CD14-positive monocyte (primary cell): ENCODE results near the gene USP28. TPM values are rescaled to one million over a fixed set of nuclear protein-coding genes. Genes with fewer than 3 reads are reported as not detected.

Source experiments
- DNase-seq, 3 donors: peaks; one replicate each; pipeline ENCODE4 v3.0.0-alpha.2; 2011 to 2022
- H2AFZ ChIP-seq: 2 replicates; pipeline ENCODE4 v1.6.0; 2012; ENCODE audit warnings: mild to moderate bottlenecking, low read depth, low read length, inconsistent platforms; ENCODE audit not compliant: insufficient read depth, poor library complexity, severe bottlenecking
- H3K27ac ChIP-seq, 2 donors: 1 replicate in 1 of 2; 2 replicates in 1 of 2; pipeline ENCODE4 v1.5.1; 2012 to 2013; ENCODE audit warnings: low read length in 2 of 2, control low read depth in 1 of 2, inconsistent platforms in 1 of 2, low read depth in 1 of 2, mild to moderate bottlenecking in 1 of 2
- H3K27me3 ChIP-seq, 2 donors: one replicate each; pipeline versions ENCODE4 v1.6.0 to v1.6.1; 2011 to 2013; ENCODE audit warnings: low read length in 2 of 2; ENCODE audit not compliant: control insufficient read depth in 2 of 2, insufficient read depth in 2 of 2
- H3K36me3 ChIP-seq, 2 donors: replicated peaks in 1 of 2; 1 replicate in 1 of 2; 2 replicates in 1 of 2; pipeline versions ENCODE4 v1.5.1 to v1.6.1; 2012 to 2013; ENCODE audit warnings: low read length in 2 of 2, control low read depth in 1 of 2, inconsistent platforms in 1 of 2, mild to moderate bottlenecking in 1 of 2; ENCODE audit not compliant: insufficient read depth in 2 of 2, control insufficient read depth in 1 of 2
- H3K4me1 ChIP-seq, 2 donors: 1 replicate in 1 of 2; 2 replicates in 1 of 2; pipeline versions ENCODE4 v1.5.1 to v1.6.1; 2012 to 2013; ENCODE audit warnings: low read length in 2 of 2, control low read depth in 1 of 2, inconsistent platforms in 1 of 2, mild to moderate bottlenecking in 1 of 2, moderate library complexity in 1 of 2; ENCODE audit not compliant: insufficient read depth in 2 of 2, control insufficient read depth in 1 of 2
- H3K4me2 ChIP-seq: replicated peaks from 2 replicates; pipeline ENCODE3; 2012; ENCODE audit warnings: low read length, moderate library complexity, mild to moderate bottlenecking; ENCODE audit not compliant: poor library complexity, severe bottlenecking; ENCODE audit errors: extremely low read depth
- H3K4me3 ChIP-seq, 3 experiments: fragments of 200-600 bp in 1 of 3; sonication (generic) in 1 of 3; replicated peaks in 1 of 3; 1 replicate in 2 of 3; 2 replicates in 1 of 3; pipeline ENCODE4 v1.5.1; 2011 to 2013; ENCODE audit warnings: low read length in 3 of 3, mild to moderate bottlenecking in 3 of 3, control low read depth in 2 of 3, low read depth in 2 of 3, inconsistent platforms in 1 of 3, moderate library complexity in 1 of 3
- H3K79me2 ChIP-seq: 2 replicates; pipeline ENCODE4 v1.6.0; 2012; ENCODE audit warnings: mild to moderate bottlenecking, control low read depth, inconsistent platforms, low read length, moderate library complexity; ENCODE audit not compliant: insufficient read depth
- H3K9ac ChIP-seq: 2 replicates; pipeline ENCODE4 v1.6.0; 2017; ENCODE audit warnings: low read length, mild to moderate bottlenecking; ENCODE audit not compliant: insufficient read depth, poor library complexity, severe bottlenecking
- H3K9me3 ChIP-seq, 2 donors: replicated peaks in 1 of 2; 1 replicate in 1 of 2; 2 replicates in 1 of 2; pipeline versions ENCODE4 v1.5.1 to v1.6.1; 2012 to 2013; ENCODE audit warnings: low read length in 2 of 2, control low read depth in 1 of 2; ENCODE audit not compliant: control insufficient read depth in 1 of 2, insufficient read depth in 1 of 2
- H4K20me1 ChIP-seq: 2 replicates; pipeline ENCODE4 v1.6.0; 2012; ENCODE audit warnings: mild to moderate bottlenecking, low read length, control low read depth, moderate library complexity; ENCODE audit not compliant: insufficient read depth
- H3K27ac Mint-ChIP-seq, 7 donors: one replicate each; pipeline ENCODE4 v1.8.0; 2020; ENCODE audit warnings: mild to moderate bottlenecking in 7 of 7, mixed read lengths in 7 of 7, moderate library complexity in 6 of 7, inconsistent platforms in 2 of 7
- H3K27me3 Mint-ChIP-seq, 3 donors: one replicate each; pipeline ENCODE4 v1.8.0; 2021 to 2022; ENCODE audit warnings: low read depth in 3 of 3, mild to moderate bottlenecking in 3 of 3, mixed read lengths in 3 of 3, moderate library complexity in 3 of 3, inconsistent platforms in 1 of 3
- H3K36me3 Mint-ChIP-seq, 2 donors: one replicate each; pipeline ENCODE4 v1.8.0; 2020; ENCODE audit warnings: mixed read lengths in 2 of 2, inconsistent platforms in 1 of 2, mild to moderate bottlenecking in 1 of 2
- H3K4me1 Mint-ChIP-seq: one replicate; pipeline ENCODE4 v1.8.0; 2020; ENCODE audit warnings: mild to moderate bottlenecking, mixed read lengths
- H3K4me3 Mint-ChIP-seq, 2 donors: one replicate each; pipeline ENCODE4 v1.8.0; 2020; ENCODE audit warnings: mild to moderate bottlenecking in 2 of 2, mixed read lengths in 2 of 2, moderate library complexity in 1 of 2
- H3K9me3 Mint-ChIP-seq, 7 donors: one replicate each; pipeline ENCODE4 v1.8.0; 2020 to 2022; ENCODE audit warnings: mixed read lengths in 7 of 7, mild to moderate bottlenecking in 6 of 7, moderate library complexity in 6 of 7, inconsistent platforms in 2 of 7
- CTCF ChIP-seq: fragments of 200-600 bp; IDR thresholded peaks from one replicate; pipeline ENCODE4 v1.8.0; 2022; ENCODE audit warnings: antibody characterized with exemption, mild to moderate bottlenecking
- WGBS: methylation state at CpG from one replicate; pipeline ENCODE4 v1.1.5; 2013; ENCODE audit warnings: missing lambda C conversion rate; ENCODE audit not compliant: insufficient coverage; 5-methylcytosine and 5-hydroxymethylcytosine counted together
- intact Hi-C, 2 donors: fragments of 100-400 bp; cut with micrococcal nuclease; formaldehyde crosslinking; loops; one replicate each; pipeline versions ENCODE4 v1.15.0 to v1.15.1; 2023
- polyA plus RNA-seq, 3 donors: library from polyadenylated mRNA; depleted of rRNA in 1 of 3; unstranded in 2 of 3; stranded (reverse) in 1 of 3; fragments of 300-500 nt in 2 of 3; fragments of >200 nt in 1 of 3; fragmentation: Illumina TruSeq in 2 of 3; gene quantifications; 1 replicate in 2 of 3; 2 replicates in 1 of 3; pipeline ENCODE4 v1.2.3, GENCODE V29; 2012 to 2021

USP28 gene
- polyA plus RNA-seq, 3 donors, result 13.4 to 21.9 (median 17.7) TPM

GRCh38 chr11:113833151-113833550, 42.2 kb downstream of the USP28 start:
- Histone ChIP-seq H3K4me2 (no peak overlapping the region), H3K4me1 (no peaks in the 10 kb centered on the region), H4K20me1 (no peaks in the 10 kb centered on the region), H3K36me3 (peaks cover 19 to 83% of the 10 kb centered on the region in 2 donors), H3K27ac (no peak overlapping the region), H3K79me2 (no peaks in the 10 kb centered on the region), H3K9ac (no peak overlapping the region), H3K27me3 (no peaks in the 10 kb centered on the region), H3K9me3 (no peaks in the 10 kb centered on the region), H3K4me3 (no peak overlapping the region), H2AFZ (no peak overlapping the region)
- no peak for DNase-seq
- no peak for TF ChIP-seq CTCF
- H3K27ac Mint-ChIP-seq, result no peak overlapping the region
- 95% methylated on average over 8 of the region's 8 CpGs for WGBS
- peaks cover 3% of the 10 kb centered on the region for H3K4me1 Mint-ChIP-seq
- H3K4me3 Mint-ChIP-seq, result no peak overlapping the region
- intact Hi-C loops, result no loop called here
- H3K9me3 Mint-ChIP-seq, result no peaks in the 10 kb centered on the region
- H3K36me3 Mint-ChIP-seq, result peaks cover 40 to 41% of the 10 kb centered on the region in 2 donors
- H3K27me3 Mint-ChIP-seq, result peaks cover 0 to 2% (median 0%) of the 10 kb centered on the region in 3 donors

- H3K9me3 Mint-ChIP-seq, result peaks cover 0 to 3% (median 0%) of the 10 kb centered on the region in 7 donors
- intact Hi-C loops, result no loop called here
- 40% methylated on average over 4 of the region's 4 CpGs for WGBS
- Histone ChIP-seq H3K27ac (no peak overlapping the region), H3K36me3 (peaks cover 29 to 83% of the 10 kb centered on the region in 2 donors), H3K9ac (no peak overlapping the region), H3K9me3 (no peaks in the 10 kb centered on the region), H2AFZ (no peak overlapping the region), H3K4me3 (no peak overlapping the region), H3K27me3 (no peaks in the 10 kb centered on the region), H4K20me1 (no peaks in the 10 kb centered on the region), H3K4me2 (no peak overlapping the region), H3K4me1 (no peaks in the 10 kb centered on the region), H3K79me2 (no peaks in the 10 kb centered on the region)
- TF ChIP-seq CTCF, result no peak
- peaks cover 3% of the 10 kb centered on the region for H3K4me1 Mint-ChIP-seq
- peaks cover 0 to 2% (median 0%) of the 10 kb centered on the region in 3 donors for H3K27me3 Mint-ChIP-seq
- H3K4me3 Mint-ChIP-seq, result no peak overlapping the region
- no peak overlapping the region for H3K27ac Mint-ChIP-seq
- H3K36me3 Mint-ChIP-seq, result peaks cover 48 to 52% of the 10 kb centered on the region in 2 donors
- no peak for DNase-seq
Observed at GRCh38 chr11:113831314-113831713, 44.1 kb downstream of the USP28 start.
